GM19438 (cell line): ENCODE results near the gene TUB.

ENCODE experiments used
- ATAC-seq: cut with Tn5 transposase; IDR thresholded peaks from one replicate; pipeline ENCODE4 v1.9.1; 2021; ENCODE audit warnings: low read depth; ENCODE audit not compliant: unreplicated experiment

The TUB gene

DNA sequence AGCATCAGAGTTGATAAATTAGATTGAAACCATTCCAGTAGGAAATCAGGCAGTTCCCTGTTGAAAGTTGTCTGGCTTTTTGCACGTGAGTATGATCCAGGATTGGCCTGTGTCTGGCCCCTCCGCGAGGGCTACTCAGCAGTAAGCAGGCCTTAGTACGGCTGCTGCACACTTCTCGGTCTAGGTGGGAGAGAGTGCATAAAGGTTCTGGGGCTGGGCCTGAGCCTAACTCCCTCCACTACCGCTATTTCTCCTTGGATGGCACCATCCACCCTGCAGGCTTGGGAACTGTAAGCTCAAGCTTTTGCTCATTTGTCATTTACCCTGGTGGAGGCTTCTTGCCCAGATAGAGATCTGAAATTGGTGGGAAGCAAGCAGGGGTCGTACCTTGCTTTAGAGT, 22.0 kb downstream of the TUB start:
- no peak for ATAC-seq

DNA sequence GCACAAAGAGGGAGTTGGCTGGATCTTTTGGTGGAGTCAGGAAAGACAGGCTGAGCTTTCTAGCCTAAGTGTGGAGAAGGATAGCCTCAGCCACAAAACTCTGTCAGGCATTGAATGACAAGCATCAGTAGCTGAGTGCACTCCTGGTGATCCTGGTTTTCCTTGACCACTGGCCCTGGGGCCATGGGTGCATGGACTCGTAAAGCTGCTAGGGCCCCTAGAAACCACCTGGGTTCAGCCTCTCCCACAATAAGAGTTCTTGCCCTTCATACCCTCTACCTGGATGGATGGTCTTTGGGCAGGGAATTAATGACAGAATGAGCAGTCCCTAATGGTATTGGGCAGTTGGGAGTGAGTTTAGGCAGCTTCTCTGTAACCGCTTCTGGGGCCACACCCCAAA, 22.9 kb downstream of the TUB start:
- ATAC-seq = no peak

DNA sequence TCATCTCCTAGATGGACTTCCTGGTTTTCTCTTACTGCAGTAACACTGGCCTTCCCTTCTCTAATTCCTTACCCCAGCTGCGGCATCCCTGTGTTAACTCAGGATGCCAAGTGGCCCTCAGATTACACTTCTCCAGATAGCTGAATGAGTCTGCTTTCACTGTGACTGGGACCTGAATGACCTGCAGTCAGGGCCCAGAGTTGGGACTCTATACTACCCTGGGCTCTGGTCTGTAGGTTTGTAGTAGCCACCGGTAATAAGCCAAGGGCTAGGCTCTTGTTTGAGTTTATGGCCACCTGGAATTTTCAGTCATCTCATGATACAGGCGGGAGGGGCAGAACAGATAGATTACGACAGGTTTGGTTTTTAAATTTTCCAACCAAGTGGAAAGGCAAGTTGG, 24.1 kb downstream of the TUB start:
- no peak for ATAC-seq

DNA sequence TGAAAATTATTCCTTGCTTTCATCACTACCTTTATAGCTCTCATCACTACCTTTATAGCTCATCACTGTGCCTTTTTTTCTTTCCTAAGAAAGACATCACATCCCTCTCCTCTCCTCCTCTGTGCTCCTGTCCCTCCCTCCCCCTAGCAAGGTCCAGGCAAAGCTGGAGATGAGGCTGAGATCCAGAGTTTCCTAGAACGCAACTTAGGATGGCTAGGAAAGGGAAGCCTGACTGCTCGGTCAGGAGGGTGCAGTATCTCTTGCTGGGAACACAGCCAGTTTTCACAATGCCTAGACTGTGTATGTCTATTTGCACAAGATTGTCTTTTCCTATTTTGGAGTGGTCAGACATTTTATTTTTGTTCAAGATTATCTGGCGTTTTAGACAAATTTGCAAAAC, 24.7 kb downstream of the TUB start:
- no peak for ATAC-seq

DNA sequence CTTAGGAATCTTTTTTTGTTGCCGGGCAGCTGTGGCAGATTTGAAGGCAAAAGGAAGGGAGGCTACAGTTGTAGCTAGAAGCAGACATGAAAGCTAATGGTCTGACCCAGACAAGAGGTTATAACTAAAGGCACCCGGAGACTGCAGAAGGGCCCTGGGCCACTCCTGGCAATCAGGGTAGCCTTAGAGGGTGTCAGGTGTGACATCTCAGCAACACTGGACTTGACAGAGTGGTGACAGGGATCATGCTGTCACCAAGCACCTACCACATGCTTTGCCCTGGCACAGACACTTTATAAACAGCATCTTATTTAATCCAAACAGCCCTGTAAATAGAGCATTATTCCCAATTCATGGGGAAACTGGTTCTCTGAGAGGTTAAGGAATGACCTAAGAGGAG, 25.7 kb downstream of the TUB start:
- ATAC-seq = no peak

DNA sequence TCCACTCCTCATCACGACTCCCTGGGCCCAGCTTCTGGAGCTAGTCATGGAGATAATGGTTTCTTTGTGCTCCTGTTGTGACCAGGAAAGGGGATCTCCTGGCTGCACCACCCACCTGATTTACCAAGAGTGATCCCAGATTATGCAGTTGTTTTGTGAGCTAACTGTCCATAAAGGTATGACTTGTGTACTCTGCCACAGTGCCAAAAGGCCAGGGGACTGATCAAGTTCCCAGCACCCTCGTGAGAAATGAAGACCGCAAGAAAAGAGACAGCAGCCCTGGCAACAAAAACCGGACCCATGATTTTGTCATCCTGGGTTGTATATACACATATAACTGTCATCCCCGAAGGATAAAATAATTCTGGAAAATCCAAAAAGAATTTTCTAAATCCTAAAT, 26.6 kb downstream of the TUB start:
- no peak for ATAC-seq

DNA sequence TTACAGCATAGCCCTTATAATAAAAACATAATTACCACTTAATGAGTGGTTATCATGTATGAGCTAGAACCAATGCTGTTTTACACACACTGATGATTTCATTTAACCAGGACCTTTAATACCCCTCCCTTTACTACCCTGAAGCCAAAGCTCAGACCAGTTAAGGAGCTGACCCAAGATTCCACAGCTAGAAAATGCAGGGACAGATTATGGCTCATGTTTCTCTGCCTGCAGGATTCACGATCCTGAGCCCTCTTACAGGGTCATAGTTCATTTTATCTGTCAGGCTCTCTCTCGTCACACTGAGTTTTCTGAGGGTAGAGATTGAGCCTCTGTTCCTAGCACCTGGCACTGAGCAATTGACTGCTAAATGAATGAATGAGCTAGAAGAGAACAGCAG, 27.4 kb downstream of the TUB start:
- ATAC-seq = no peak

DNA sequence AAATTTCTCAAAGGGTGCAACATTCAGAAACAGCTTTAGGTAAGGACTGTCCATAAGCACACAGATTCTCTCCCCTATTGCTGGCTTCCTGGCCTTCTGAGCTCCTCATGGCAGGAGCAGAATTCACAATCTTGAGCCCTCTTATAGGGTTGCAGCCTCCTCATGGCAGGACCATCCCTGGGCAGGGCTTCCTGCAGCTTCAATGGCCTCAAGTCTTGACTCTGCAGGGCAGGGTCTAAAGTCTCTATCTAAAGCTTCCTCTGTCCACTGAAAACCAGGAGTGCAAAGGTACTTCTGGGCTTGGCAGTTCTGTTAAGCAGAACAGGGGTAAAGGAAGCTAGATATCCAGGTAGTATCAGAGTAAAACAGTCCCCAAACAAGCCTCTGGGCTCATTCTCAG, 28.7 kb downstream of the TUB start:
- ATAC-seq = no peak

DNA sequence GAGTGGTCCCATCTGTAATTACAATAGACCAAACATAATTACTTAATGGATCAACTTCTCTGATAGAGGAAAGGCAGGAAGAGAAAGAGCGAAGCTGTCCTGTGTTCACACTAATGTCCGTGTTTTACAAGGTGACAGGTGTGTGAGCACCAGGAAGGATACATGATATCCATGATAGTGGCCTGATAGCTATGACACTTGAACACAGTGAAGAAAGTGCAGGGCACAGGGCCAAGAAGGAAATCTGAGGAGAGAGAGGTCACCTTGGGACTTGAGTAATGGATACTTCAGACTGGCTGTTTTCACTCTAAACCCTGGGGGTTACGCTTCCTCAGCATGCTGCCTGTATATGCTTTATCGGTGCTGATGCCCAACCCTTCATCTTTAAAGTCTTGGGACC, 29.4 kb downstream of the TUB start:
- ATAC-seq = no peak

DNA sequence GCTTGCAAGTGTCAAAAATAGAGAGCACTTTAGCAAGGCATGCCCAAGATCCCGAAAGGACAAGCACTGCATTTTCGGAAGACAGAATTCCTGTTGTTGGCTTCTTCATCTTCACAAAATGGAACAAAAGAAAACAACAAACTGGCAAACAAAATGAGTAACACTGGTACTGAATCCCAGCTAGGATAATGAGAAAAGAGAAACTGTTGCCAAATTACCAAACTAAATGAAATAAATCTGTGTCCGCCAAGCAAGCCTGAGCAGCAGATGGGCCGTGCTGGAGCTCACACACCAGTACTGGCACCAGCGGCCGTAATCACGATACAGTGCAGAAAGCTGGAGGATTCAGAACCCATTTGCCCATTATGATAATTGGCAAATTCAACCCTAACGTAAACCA, 30.6 kb downstream of the TUB start:
- no peak for ATAC-seq

DNA sequence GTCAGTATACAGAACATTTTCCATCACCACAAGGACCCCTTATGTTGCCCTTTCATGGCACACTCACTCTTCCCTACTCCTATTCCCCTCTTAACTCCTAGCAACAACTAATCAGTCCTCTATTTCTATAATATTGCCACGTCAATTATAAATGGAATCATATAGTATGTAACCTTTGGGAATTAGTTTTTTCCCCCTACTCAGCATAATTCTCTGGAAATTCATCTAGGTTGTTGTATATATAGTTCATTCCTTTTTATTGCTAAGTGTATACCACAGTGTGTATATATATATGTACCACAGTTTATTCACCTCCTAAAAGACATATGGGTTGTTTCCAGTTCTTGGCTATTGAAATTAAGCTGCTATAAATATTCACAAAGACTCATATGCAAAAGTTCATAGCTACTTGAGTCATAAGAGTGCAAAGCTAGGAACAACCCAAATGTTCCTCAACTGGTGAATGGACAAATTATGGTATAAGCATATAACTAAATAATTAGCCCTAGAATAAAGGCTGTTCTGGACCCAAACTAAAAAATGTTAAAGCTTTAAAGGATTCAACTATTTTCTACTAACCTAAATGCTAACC, 41.3 kb downstream of the TUB start:
- ATAC-seq = no peak

DNA sequence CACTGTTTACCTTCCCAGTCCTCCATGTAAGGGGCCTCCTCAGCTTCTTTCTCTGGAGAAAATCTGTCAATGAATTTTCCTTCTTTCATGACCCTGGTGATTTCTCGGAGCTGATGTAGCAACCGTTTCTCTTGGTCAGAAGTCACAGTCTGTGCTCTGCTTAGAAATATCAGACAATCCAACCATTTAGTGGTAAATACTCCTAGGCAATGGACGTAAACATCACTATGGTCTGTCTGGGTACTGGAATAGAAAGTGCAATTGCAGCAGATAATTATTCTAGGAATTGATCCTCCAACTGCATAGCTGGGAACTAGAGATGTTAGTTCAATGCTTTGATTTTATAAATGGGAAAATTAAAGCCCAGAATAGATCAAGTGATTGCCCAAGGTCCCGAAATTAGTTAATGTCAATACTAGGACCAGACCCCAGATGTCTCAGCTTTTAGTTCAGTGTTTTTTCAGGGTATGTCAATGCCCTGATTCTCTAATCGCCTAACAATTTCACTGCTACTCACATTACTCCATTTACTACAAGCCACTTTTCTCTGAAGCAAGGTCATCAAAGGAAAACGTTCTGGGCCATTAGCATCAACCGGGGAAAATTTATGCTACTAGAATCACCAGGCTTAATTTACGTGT, 45.8 kb downstream of the TUB start:
- no peak for ATAC-seq

DNA sequence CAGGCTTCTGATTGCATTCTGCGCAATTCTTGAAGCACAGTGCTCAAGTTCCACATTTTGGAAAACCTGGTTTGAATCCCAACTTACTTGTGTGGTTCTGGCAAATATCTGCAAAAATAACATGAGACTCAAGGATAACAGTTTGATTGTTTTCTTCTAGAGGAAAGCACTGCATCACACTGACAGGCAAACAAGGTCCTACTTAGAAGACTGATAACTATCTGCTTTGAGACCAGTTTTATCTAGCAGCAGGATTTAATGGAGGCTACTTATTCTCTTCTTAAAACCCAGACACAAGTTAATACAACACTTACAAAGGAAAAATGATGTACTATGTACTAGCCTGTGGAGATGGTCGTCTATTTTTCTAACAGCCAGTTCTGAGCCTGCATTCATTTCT, 46.4 kb downstream of the TUB start:
- no peak for ATAC-seq

DNA sequence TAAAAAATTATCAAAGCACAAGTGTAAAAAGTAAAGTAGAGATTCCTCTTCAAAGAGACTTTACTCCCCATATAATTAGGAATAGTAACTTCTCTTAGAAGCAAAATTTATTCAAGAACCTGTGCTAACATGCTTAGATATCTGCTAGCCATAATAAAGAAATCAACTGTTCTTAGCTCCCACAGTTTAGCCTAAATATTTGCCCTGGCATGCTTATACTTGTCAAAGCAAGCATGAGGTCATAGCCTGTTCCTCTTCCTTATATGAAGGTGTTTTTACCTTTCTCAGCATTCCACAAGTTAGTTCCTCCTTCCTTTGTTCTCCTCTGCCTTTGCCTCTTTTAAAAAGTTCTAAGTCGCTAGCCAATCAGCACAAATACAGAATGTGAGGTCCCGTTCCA, 57.5 kb downstream of the TUB start:
- no peak for ATAC-seq

DNA sequence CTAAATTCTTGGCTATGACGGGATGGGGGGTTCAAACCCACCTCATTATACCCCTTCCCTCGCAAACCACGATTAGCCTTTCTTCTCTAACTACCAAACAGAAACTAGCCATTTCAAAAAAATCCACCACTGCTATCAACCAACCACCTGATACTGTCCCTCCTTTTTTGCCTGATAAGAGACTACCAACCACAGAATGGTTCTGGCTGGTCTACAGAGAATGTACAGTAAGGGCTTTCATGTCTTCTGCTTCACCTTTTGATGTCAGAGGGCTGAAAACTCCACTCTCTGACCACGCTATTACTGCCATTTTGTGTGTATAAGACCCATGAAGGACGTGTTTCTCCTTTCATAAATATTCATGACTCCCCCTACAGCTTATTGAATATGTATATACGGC, 68.7 kb downstream of the TUB start:
- no peak for ATAC-seq
